Measurements from ENCODE around the gene GNAI2.

The GNAI2 gene

GRCh38 chr3:50194128-50194902, 41.7 kb upstream of the GNAI2 start:
- FAIRE-seq: peak; percentile 90
- peak; percentile 82 for DNase-seq (ENCODE audit: insufficient read length, low spot score)
- TF ChIP-seq SPI1 (IDR thresholded peaks at IDR 0.05; ENCODE audit: low read depth, low read length) (no peak), POLR2AphosphoS5 (IDR thresholded peaks at IDR 0.05; ENCODE audit: low read depth, low read length) (no peak), PAX5 (IDR thresholded peaks at IDR 0.05; ENCODE audit: insufficient read depth, low read length, severe bottlenecking) (no peak), POLR2A (IDR thresholded peaks at IDR 0.05; ENCODE audit: low read depth, low read length) (no peak), TAF1 (IDR thresholded peaks at IDR 0.05; ENCODE audit: low read depth, low read length) (no peak), POU2F2 (IDR thresholded peaks at IDR 0.05; ENCODE audit: low read depth, low read length) (no peak)

- FAIRE-seq: no peak
- peak; percentile 72 for DNase-seq (ENCODE audit: insufficient read length, low spot score)
These were observed 41.0 kb upstream of the GNAI2 start for GRCh38 chr3:50194903-50195500.

GRCh38 chr3:50195501-50196252, 40.3 kb upstream of the GNAI2 start:
- FAIRE-seq (no peak), DNase-seq (ENCODE audit: insufficient read length, low spot score) (no peak)
- no peak for TF ChIP-seq POLR2AphosphoS5 (IDR thresholded peaks at IDR 0.05; ENCODE audit: low read depth, low read length)
- TF ChIP-seq POU2F2 (IDR thresholded peaks at IDR 0.05; ENCODE audit: low read depth, low read length): no peak
- TF ChIP-seq POLR2A (IDR thresholded peaks at IDR 0.05; ENCODE audit: low read depth, low read length): no peak
- no peak for TF ChIP-seq SPI1 (IDR thresholded peaks at IDR 0.05; ENCODE audit: low read depth, low read length)
- TF ChIP-seq PAX5 (IDR thresholded peaks at IDR 0.05; ENCODE audit: insufficient read depth, low read length, severe bottlenecking): no peak
- TF ChIP-seq TAF1 (IDR thresholded peaks at IDR 0.05; ENCODE audit: low read depth, low read length): no peak

More at GRCh38 chr3:50194903-50195500, 41.0 kb upstream of the GNAI2 start:
- TF ChIP-seq POLR2A (IDR thresholded peaks at IDR 0.05; ENCODE audit: low read depth, low read length) (no peak), TAF1 (IDR thresholded peaks at IDR 0.05; ENCODE audit: low read depth, low read length) (no peak), PAX5 (IDR thresholded peaks at IDR 0.05; ENCODE audit: insufficient read depth, low read length, severe bottlenecking) (no peak), POLR2AphosphoS5 (IDR thresholded peaks at IDR 0.05; ENCODE audit: low read depth, low read length) (no peak), POU2F2 (IDR thresholded peaks at IDR 0.05; ENCODE audit: low read depth, low read length) (no peak), SPI1 (IDR thresholded peaks at IDR 0.05; ENCODE audit: low read depth, low read length) (no peak)

- TF ChIP-seq POLR2AphosphoS5 (IDR thresholded peaks at IDR 0.05; ENCODE audit: low read depth, low read length): no peak
- TF ChIP-seq POU2F2 (IDR thresholded peaks at IDR 0.05; ENCODE audit: low read depth, low read length): no peak
- TF ChIP-seq TAF1 (IDR thresholded peaks at IDR 0.05; ENCODE audit: low read depth, low read length): no peak
- no peak for TF ChIP-seq PAX5 (IDR thresholded peaks at IDR 0.05; ENCODE audit: insufficient read depth, low read length, severe bottlenecking)
- TF ChIP-seq SPI1 (IDR thresholded peaks at IDR 0.05; ENCODE audit: low read depth, low read length): no peak
- FAIRE-seq: no peak
- no peak for DNase-seq (ENCODE audit: insufficient read length, low spot score)
These were observed 39.7 kb upstream of the GNAI2 start for GRCh38 chr3:50196253-50196801.

- TF ChIP-seq SPI1 (IDR thresholded peaks at IDR 0.05; ENCODE audit: low read depth, low read length) (no peak), PAX5 (IDR thresholded peaks at IDR 0.05; ENCODE audit: insufficient read depth, low read length, severe bottlenecking) (no peak), POLR2AphosphoS5 (IDR thresholded peaks at IDR 0.05; ENCODE audit: low read depth, low read length) (no peak), POLR2A (IDR thresholded peaks at IDR 0.05; ENCODE audit: low read depth, low read length) (no peak), POU2F2 (IDR thresholded peaks at IDR 0.05; ENCODE audit: low read depth, low read length) (no peak), TAF1 (IDR thresholded peaks at IDR 0.05; ENCODE audit: low read depth, low read length) (no peak)
- FAIRE-seq (no peak), DNase-seq (ENCODE audit: insufficient read length, low spot score) (no peak)
These were observed 34.3 kb upstream of the GNAI2 start for GRCh38 chr3:50201573-50202315.

- TF ChIP-seq POLR2AphosphoS5 (IDR thresholded peaks at IDR 0.05; ENCODE audit: low read depth, low read length) (no peak), POU2F2 (IDR thresholded peaks at IDR 0.05; ENCODE audit: low read depth, low read length) (no peak), PAX5 (IDR thresholded peaks at IDR 0.05; ENCODE audit: insufficient read depth, low read length, severe bottlenecking) (no peak), TAF1 (IDR thresholded peaks at IDR 0.05; ENCODE audit: low read depth, low read length) (no peak), SPI1 (IDR thresholded peaks at IDR 0.05; ENCODE audit: low read depth, low read length) (no peak), POLR2A (IDR thresholded peaks at IDR 0.05; ENCODE audit: low read depth, low read length) (no peak)
- DNase-seq (ENCODE audit: insufficient read length, low spot score) (no peak), FAIRE-seq (no peak)
These were observed 33.5 kb upstream of the GNAI2 start for GRCh38 chr3:50202353-50203112.

- DNase-seq (ENCODE audit: insufficient read length, low spot score) (no peak), FAIRE-seq (no peak)
- TF ChIP-seq PAX5 (IDR thresholded peaks at IDR 0.05; ENCODE audit: insufficient read depth, low read length, severe bottlenecking): no peak
- no peak for TF ChIP-seq POU2F2 (IDR thresholded peaks at IDR 0.05; ENCODE audit: low read depth, low read length)
- no peak for TF ChIP-seq POLR2AphosphoS5 (IDR thresholded peaks at IDR 0.05; ENCODE audit: low read depth, low read length)
- no peak for TF ChIP-seq TAF1 (IDR thresholded peaks at IDR 0.05; ENCODE audit: low read depth, low read length)
- no peak for TF ChIP-seq SPI1 (IDR thresholded peaks at IDR 0.05; ENCODE audit: low read depth, low read length)
- TF ChIP-seq POLR2A (IDR thresholded peaks at IDR 0.05; ENCODE audit: low read depth, low read length): no peak
These were observed 32.7 kb upstream of the GNAI2 start for GRCh38 chr3:50203113-50203808.

All from GM12891 (cell line).